Keratinocyte (primary cell): ENCODE data around the gene WASHC2C. TPM values are rescaled to one million over a fixed set of nuclear protein-coding genes. Genes with fewer than 3 reads are reported as not detected.
"Not testable (repeated sequence)": the region's sequence is repeated elsewhere in the genome, so short reads cannot be mapped to it uniquely, and the experiment has no call there.

Experiments
- DNase-seq: peaks from one replicate; pipeline ENCODE4 v3.0.0-alpha.2; 2011; ENCODE audit warnings: low read depth, missing footprints, low spot score
- FAIRE-seq: peaks from 2 replicates; lab custom pipeline; 2011; peaks lifted over from hg19 to GRCh38; lab: Jason Lieb, UNC
- H2AFZ ChIP-seq: 2 replicates; pipeline ENCODE4 v1.6.0; 2012; ENCODE audit warnings: low read length, control low read depth, inconsistent platforms; ENCODE audit not compliant: control insufficient read depth
- H3K27ac ChIP-seq: 2 replicates; pipeline ENCODE4 v1.5.1; 2011; ENCODE audit warnings: low read length; ENCODE audit not compliant: control insufficient read depth, insufficient read depth
- H3K27me3 ChIP-seq: 3 replicates; pipeline ENCODE4 v1.6.0; 2011; ENCODE audit warnings: low read length; ENCODE audit not compliant: control insufficient read depth, insufficient read depth; ENCODE audit errors: extremely low read depth
- H3K36me3 ChIP-seq, 2 experiments: 2 replicates in 1 of 2; 3 replicates in 1 of 2; pipeline ENCODE4 v1.5.1; 2011; ENCODE audit warnings: low read length in 2 of 2, mild to moderate bottlenecking in 1 of 2; ENCODE audit not compliant: control insufficient read depth in 2 of 2, insufficient read depth in 2 of 2; ENCODE audit errors: extremely low read depth in 1 of 2
- H3K4me1 ChIP-seq: 3 replicates; pipeline ENCODE4 v1.5.1; 2011; ENCODE audit warnings: low read length; ENCODE audit not compliant: control insufficient read depth, insufficient read depth; ENCODE audit errors: extremely low read depth
- H3K4me2 ChIP-seq: 3 replicates; pipeline ENCODE4 v1.6.0; 2011; ENCODE audit warnings: low read depth, low read length; ENCODE audit not compliant: control insufficient read depth, insufficient read depth; ENCODE audit errors: extremely low read depth
- H3K4me3 ChIP-seq, 3 experiments: fragments of 200-600 bp in 1 of 3; sonication (generic) in 1 of 3; 2 replicates in 2 of 3; 3 replicates in 1 of 3; pipeline ENCODE4 v1.5.1; 2011 to 2016; ENCODE audit warnings: low read length in 3 of 3, mild to moderate bottlenecking in 3 of 3, control low read depth in 2 of 3, inconsistent platforms in 1 of 3, low read depth in 1 of 3, mixed read lengths in 1 of 3, mixed run types in 1 of 3, moderate library complexity in 1 of 3; ENCODE audit not compliant: control insufficient read depth in 2 of 3, insufficient read depth in 2 of 3; ENCODE audit errors: extremely low read depth in 1 of 3
- H3K79me2 ChIP-seq: 2 replicates; pipeline ENCODE4 v1.6.0; 2012; ENCODE audit warnings: low read length; ENCODE audit not compliant: control insufficient read depth, insufficient read depth
- H3K9ac ChIP-seq: 3 replicates; pipeline ENCODE4 v1.6.0; 2011; ENCODE audit warnings: low read length; ENCODE audit not compliant: control insufficient read depth, insufficient read depth; ENCODE audit errors: extremely low read depth
- H3K9me1 ChIP-seq: 3 replicates; pipeline ENCODE4 v1.6.0; 2011; ENCODE audit warnings: low read length; ENCODE audit not compliant: control insufficient read depth, insufficient read depth; ENCODE audit errors: extremely low read depth
- H3K9me3 ChIP-seq: 2 replicates; pipeline ENCODE4 v1.5.1; 2012; ENCODE audit warnings: low read depth, low read length; ENCODE audit not compliant: control insufficient read depth
- H4K20me1 ChIP-seq: 3 replicates; pipeline ENCODE4 v1.6.0; 2011; ENCODE audit warnings: low read length; ENCODE audit not compliant: control insufficient read depth, insufficient read depth; ENCODE audit errors: extremely low read depth
- CTCF ChIP-seq, 3 experiments: IDR thresholded peaks in 1 of 3; conservative IDR thresholded peaks in 1 of 3; optimal IDR thresholded peaks in 1 of 3; 2 replicates in 2 of 3; 3 replicates in 1 of 3; pipeline versions ENCODE3 to v1.5.1; 2011; ENCODE audit warnings: low read length in 3 of 3, mild to moderate bottlenecking in 3 of 3, moderate library complexity in 2 of 3, control low read depth in 1 of 3, inconsistent platforms in 1 of 3; ENCODE audit not compliant: insufficient read depth in 2 of 3; ENCODE audit errors: extremely low read depth in 1 of 3
- EZH2 ChIP-seq: IDR thresholded peaks from one replicate; pipeline ENCODE4 v1.6.1; 2012; ENCODE audit warnings: inconsistent platforms, mild to moderate bottlenecking, low read length, moderate library complexity
- dilution Hi-C: fragments of 300-500 bp; cut with MboI; formaldehyde crosslinking; loops from one replicate; pipeline ENCODE4 v1.7.0; 2020; ENCODE audit warnings: low sequenced_read_pairs; ENCODE audit not compliant: extremely low pct_ligation_motif_present
- polyA plus RNA-seq, 5 experiments: library from polyadenylated mRNA; depleted of rRNA in 3 of 5; stranded (reverse) in 3 of 5; stranded (forward) in 1 of 5; unstranded in 1 of 5; fragments of >200 nt; gene quantifications; 1 replicate in 1 of 5; 2 replicates in 3 of 5; 3 replicates in 1 of 5; pipeline versions ENCODE4 v1.2.1 to v1.2.3, GENCODE V29; 2011 to 2012; ENCODE audit warnings: missing spikeins in 2 of 5, low read depth in 1 of 5, low replicate concordance in 1 of 5

WASHC2C gene
- polyA plus RNA-seq, 1 donor (not counting 4 experiments of a cell fraction or from before 2014, with no cell fraction given): 32.7 TPM

DNA sequence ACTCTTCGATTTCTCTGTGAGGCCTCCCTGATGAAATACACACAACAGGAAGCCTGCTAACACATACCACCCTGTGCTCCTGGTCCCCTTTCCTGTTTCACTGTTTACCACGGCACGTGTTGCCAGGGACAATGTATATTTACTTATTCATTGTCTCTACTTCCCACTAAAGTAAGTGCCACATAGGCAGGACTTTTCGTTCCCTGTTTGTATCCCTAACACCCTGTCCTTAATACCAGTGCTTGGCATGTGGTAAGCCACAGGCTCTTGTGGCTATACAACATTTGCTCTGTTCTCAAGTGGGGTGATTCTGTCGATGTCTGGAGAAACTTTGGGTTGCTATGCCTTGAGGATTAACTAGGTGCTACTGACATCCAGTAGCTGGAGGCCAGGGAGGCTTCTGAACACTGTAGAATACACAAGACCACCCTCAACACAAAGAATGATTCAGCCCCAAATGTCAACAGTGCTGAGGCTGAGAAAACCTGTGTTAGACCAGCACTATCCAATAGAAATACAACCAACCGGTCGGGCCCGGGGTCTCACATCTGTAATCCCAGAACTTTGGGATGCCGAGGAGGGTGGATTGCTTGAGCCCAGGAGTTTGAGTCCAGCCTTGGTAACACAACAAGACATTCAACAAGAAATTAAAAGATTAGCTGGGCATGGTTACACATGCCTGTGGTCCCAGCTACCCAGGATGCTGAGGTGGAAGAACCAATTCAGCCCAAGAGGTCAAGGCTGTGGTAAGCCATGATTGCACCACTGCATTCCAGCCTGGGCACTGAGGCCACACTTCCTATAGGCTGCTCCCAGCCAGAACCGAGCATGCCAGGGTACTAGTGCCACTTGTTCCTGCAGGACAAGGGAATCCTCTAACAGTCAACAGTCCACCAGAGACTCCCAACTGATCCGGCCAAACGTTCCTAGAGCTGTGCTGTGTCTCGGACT, 76.3 kb downstream of the WASHC2C start:
- H3K27me3 ChIP-seq, FAIRE-seq, H3K4me2 ChIP-seq, DNase-seq, dilution Hi-C loops, H3K4me1 ChIP-seq, H3K27ac ChIP-seq, H3K9me1 ChIP-seq, H3K9ac ChIP-seq, H4K20me1 ChIP-seq, H3K36me3 ChIP-seq, H3K4me3 ChIP-seq, H2AFZ ChIP-seq, H3K79me2 ChIP-seq, H3K9me3 ChIP-seq: not testable (repeated sequence)

DNA sequence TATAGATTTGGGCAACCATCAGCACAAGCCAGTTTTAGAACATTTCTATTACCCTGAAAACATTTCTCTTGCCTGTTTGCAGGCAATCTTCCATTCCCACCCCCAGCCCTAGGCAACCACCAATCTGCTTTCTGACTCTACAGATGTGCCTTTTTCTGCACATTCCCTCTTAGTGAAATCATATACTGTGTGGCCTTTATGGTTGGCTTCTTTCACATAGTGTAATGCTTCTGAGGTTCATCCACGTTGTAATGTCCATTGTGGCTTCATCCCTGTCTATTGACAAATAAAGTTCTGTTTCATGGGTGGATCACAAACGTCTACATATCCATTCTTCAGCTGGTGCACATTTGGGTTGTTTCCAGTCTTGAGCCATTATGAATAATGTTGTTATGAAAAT, 77.9 kb downstream of the WASHC2C start:
- H3K4me3 ChIP-seq, FAIRE-seq, H3K9me3 ChIP-seq, H3K27me3 ChIP-seq, dilution Hi-C loops, H3K4me2 ChIP-seq, H3K4me1 ChIP-seq, H2AFZ ChIP-seq, DNase-seq, H4K20me1 ChIP-seq, H3K27ac ChIP-seq, H3K9me1 ChIP-seq, H3K9ac ChIP-seq, H3K36me3 ChIP-seq, H3K79me2 ChIP-seq: not testable (repeated sequence)

GRCh38 chr10:45809837-45810236, 82.8 kb downstream of the WASHC2C start:
- DNase-seq (no peak), FAIRE-seq (no peak)
- no peak overlapping the region for H3K27ac ChIP-seq
- no peaks in the 10 kb centered on the region for H3K79me2 ChIP-seq
- no peaks in the 10 kb centered on the region for H3K9me1 ChIP-seq
- TF ChIP-seq CTCF (optimal IDR thresholded peaks at IDR 0.05 in 1 of 3, IDR thresholded peaks at IDR 0.05 in 1 of 3, conservative IDR thresholded peaks at IDR 0.05 in 1 of 3; ENCODE audit: extremely low read depth in 1 of 3, insufficient read depth in 2 of 3, low read length in 3 of 3): no peak
- no peak for TF ChIP-seq EZH2
- no peaks in the 10 kb centered on the region for H3K36me3 ChIP-seq
- H3K27me3 ChIP-seq: no peaks in the 10 kb centered on the region
- H3K4me1 ChIP-seq: peaks cover 2% of the 10 kb centered on the region
- H3K9me3 ChIP-seq: no peaks in the 10 kb centered on the region
- H4K20me1 ChIP-seq: no peaks in the 10 kb centered on the region
- no peak overlapping the region for H3K4me2 ChIP-seq
- no peak overlapping the region for H3K9ac ChIP-seq
- H2AFZ ChIP-seq: no peak overlapping the region
- dilution Hi-C loops: no loop called here
- H3K4me3 ChIP-seq: no peak overlapping the region
